Measurements from ENCODE around the gene WNT3.

The WNT3 gene

GRCh38 chr17:46834846-46835245, 16.4 kb upstream of the WNT3 start:
- DNase-seq (ENCODE audit: low spot score) = no peak

GRCh38 chr17:46833840-46834208, 15.3 kb upstream of the WNT3 start:
- DNase-seq (ENCODE audit: low spot score) = no peak

GRCh38 chr17:46832945-46833839, 14.7 kb upstream of the WNT3 start:
- no peak for DNase-seq (ENCODE audit: low spot score)

GRCh38 chr17:46832331-46832821, 13.9 kb upstream of the WNT3 start:
- DNase-seq (ENCODE audit: low spot score) = no peak

GRCh38 chr17:46831573-46832330, 13.3 kb upstream of the WNT3 start:
- DNase-seq (ENCODE audit: low spot score) = no peak

- no peak for DNase-seq (ENCODE audit: low spot score)
These were observed 8.8 kb upstream of the WNT3 start for GRCh38 chr17:46827274-46827673.

- DNase-seq (ENCODE audit: low spot score) = no peak
These were observed 7.6 kb upstream of the WNT3 start for GRCh38 chr17:46826116-46826515.

- no peak for DNase-seq (ENCODE audit: low spot score)
These were observed 5.2 kb upstream of the WNT3 start for GRCh38 chr17:46823657-46824056.

- no peak for DNase-seq (ENCODE audit: low spot score)
These were observed 4.0 kb upstream of the WNT3 start for GRCh38 chr17:46822388-46822921.

- DNase-seq (ENCODE audit: low spot score) = no peak
These were observed 3.2 kb upstream of the WNT3 start for GRCh38 chr17:46821482-46822387.

- DNase-seq (ENCODE audit: low spot score) = no peak
These were observed 2.3 kb upstream of the WNT3 start for GRCh38 chr17:46820592-46821450.

GRCh38 chr17:46819906-46820351, 1.4 kb upstream of the WNT3 start:
- DNase-seq (ENCODE audit: low spot score) = no peak

GRCh38 chr17:46818929-46819859, 702 bp upstream of the WNT3 start:
- no peak for DNase-seq (ENCODE audit: low spot score)

GRCh38 chr17:46817901-46818209, 637 bp downstream of the WNT3 start:
- no peak for DNase-seq (ENCODE audit: low spot score)

- DNase-seq (ENCODE audit: low spot score) = no peak
These were observed 1.2 kb downstream of the WNT3 start for GRCh38 chr17:46817151-46817900.

- no peak for DNase-seq (ENCODE audit: low spot score)
These were observed 2.8 kb downstream of the WNT3 start for GRCh38 chr17:46815474-46816353.

- no peak for DNase-seq (ENCODE audit: low spot score)
These were observed 4.0 kb downstream of the WNT3 start for GRCh38 chr17:46814446-46814845.

- no peak for DNase-seq (ENCODE audit: low spot score)
These were observed 4.6 kb downstream of the WNT3 start for GRCh38 chr17:46813920-46814319.

All from kidney capillary endothelial cell (primary cell).